Raji (cell line): ENCODE results near the gene CUX1.

Source experiments
- POLR2A ChIP-seq: IDR thresholded peaks from 2 replicates; pipeline ENCODE4 v1.6.1; 2011; ENCODE audit warnings: low read depth, low read length, control low read depth; ENCODE audit not compliant: insufficient read depth

The CUX1 gene

DNA sequence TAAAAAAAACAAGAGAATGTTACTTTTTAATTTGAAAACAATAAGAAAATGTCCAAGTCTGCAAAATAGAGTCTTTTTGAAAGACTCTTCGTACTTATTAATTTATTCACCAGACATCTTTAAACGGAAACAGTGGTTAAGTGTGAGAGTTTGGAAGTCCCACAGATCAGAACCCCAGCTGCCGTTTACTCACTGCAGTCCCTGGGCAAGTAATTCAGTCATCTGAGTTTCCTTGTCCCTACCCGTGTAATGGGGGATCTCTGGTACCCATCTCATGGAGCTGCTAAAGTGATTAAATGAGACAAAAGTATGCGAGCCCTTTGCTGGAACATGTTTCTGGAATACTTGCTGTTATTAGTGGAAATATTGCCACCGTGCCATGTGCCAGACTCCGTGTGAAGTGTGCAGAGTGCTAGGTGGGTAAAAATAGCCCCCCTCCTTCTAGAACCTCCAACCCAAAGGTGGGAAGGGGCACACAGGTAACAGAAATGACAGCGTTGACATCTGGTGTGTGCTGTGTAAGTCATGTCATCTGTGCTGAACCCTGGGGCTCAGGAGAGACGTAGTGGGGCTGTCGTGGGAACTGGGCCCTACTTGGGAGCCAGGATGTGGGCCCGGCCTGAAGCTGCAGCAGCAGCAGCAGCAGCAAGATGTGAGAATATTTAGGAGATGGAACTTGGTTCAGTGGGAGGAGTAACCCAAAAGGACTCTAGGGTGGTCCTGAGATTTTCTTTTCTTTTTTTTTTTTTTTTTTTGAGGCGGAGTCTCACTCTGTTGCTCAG, 140.5 kb downstream of the CUX1 start:
- no peak for TF ChIP-seq POLR2A

DNA sequence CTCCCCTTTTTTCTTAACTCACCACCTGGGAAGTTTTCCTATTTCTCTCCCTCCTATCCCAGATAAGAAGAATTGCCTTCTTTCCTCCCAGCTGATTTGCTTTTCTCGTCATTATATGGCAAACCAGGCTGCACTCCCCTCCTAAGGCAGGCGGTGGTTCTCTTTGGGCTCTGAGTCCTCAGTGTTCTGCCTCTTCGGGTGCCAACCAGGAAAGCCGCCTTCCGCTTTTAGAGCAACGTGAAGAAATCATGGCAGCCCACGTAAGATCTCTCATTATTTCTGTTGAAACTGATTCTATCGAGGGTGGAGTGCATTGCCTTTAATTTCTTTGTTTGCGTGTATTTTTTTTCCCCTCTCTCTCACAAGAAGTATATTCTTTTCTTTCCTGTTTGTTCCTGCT, 141.9 kb downstream of the CUX1 start:
- TF ChIP-seq POLR2A: no peak

DNA sequence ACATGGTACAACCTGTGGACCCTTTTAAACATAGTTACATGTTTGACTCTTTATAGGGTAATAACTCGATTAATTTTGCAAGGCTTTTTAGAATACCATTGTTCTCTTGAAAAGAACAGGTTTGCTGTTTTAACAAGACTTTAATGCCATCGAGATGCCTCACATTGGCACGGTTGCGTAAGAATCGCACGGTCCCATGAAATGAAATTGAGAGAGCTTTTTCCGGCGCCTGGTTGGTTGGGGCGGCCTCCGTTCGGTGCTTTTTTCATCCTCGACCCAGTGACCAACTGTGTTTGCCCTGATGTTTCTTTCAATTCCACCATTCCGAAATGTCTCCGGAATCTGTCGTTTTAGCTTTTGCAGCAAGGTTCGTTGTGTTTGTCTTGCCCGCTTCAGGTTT, 142.4 kb downstream of the CUX1 start:
- no peak for TF ChIP-seq POLR2A

DNA sequence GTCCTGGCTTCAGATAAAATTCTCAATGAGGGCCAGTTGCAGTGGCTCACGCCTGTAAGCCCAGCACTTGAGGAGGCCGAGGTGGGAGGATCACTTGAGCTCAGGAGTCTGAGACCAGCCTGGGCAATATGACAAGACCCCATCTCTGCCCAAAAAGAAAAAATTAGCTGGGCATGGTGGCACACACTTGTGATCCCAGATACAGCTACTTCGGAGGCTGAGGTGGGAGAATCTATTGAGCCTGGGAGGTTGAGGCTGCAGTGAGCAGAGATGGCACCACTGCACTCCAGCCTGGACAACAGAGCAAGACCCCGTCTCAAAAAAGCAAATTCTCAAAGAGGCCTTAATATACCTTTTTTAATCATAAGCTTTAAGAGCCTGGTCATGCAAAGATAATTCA, 142.9 kb downstream of the CUX1 start:
- no peak for TF ChIP-seq POLR2A

DNA sequence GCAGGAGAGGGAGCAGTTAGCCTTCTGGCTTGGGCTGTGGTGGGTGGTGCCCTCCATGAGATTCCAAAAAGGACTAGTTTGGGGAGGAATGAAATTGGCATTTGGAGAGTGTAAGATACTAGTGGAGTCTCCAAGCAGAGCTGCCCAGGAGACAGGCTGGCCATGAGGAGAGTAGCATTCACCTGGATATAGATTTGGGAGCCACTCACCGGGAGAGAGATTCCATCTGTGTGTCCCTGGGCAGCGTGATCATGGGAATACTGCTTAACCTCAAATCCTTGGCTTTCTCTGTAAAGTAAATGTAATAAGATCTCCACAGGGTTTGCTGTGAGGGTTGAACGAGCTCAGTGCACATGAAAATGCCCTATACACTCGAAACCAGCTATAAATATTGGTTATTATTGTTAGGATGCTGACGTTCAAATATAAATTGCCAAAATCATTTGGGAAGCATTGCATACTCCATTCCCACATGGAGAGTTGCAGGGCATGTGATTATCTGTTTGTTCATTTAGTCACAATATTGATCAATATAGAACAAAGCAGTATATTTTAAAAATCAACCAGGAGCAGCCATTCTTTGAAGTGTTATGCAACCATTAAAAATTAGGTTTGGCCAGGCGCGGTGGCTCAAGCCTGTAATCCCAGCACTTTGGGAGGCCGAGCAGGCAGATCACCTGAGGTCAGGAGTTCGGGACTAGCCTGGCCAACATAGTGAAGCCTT, 143.7 kb downstream of the CUX1 start:
- TF ChIP-seq POLR2A: no peak

DNA sequence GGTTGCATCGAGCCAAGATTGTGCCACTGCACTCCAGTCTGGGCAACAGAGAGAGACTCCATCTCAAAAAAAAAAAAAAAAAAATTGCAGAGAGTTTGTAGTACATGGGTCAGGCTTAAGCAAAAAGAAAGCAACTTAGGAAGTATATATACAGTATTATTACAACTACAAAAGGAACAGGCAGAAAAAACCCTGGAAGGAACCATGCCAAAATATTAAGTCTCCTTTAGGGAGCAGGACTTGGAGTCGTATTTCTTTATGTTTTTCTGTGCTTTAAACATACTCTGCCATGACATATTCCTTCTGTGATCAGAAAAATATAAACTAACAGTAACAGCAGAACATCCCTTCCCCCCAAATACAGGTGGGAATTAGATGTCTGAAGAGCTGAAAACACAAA, 144.4 kb downstream of the CUX1 start:
- TF ChIP-seq POLR2A: no peak

DNA sequence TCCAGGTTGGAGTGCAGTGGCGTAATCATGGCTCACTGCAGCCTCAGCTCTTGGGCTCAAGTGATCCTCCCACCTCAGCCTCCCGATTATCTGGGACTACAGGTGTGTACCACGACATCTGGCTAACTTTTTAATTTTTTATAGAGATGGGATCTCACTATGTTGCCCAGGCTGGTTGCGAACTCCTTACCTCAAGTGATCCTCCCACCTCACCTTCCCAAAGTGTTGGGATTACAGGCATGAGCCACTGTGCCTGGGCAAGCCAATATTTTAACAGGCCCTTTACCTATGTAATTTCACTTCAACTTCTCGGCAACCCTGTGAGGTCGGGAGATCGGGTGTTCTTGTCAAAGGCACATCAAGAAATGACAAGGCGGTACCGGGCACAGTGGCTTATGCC, 146.3 kb downstream of the CUX1 start:
- TF ChIP-seq POLR2A: no peak

DNA sequence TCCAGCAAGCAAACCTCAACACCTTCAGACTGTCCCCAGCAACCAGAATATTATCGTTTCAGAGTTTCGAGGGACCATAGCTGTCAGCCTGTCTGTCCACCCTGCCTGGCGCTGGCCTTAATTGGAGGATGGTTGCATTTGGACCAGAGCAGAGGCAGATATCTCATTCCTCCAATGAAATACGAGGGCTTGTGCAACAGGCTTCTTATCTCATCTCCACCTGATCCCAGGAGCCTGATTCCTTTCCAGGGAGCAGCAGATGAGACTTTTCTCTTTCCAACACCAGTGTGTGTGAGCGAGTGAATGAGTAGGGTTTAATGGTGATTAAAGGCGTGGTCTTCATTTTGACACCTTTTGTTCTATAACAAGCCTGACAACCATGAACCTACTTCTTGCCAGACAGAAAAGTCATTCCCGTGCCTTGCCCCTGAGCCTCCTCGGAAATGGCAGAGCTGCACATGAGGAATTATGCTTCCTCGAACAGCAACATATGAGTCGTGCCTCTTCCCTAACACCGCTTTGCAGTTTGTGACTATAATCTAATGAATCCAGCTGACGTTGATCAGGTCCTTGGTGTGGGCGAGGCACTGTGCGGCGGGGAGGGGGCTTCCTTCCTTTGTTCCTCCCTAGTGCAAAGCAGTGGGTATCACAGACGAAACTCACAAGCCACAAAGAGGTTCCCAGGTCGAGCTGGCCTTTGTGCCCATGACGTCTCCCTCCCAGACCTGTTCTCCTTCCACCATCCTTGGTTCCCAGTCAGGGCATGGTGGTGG, 147.4 kb downstream of the CUX1 start:
- TF ChIP-seq POLR2A: no peak

DNA sequence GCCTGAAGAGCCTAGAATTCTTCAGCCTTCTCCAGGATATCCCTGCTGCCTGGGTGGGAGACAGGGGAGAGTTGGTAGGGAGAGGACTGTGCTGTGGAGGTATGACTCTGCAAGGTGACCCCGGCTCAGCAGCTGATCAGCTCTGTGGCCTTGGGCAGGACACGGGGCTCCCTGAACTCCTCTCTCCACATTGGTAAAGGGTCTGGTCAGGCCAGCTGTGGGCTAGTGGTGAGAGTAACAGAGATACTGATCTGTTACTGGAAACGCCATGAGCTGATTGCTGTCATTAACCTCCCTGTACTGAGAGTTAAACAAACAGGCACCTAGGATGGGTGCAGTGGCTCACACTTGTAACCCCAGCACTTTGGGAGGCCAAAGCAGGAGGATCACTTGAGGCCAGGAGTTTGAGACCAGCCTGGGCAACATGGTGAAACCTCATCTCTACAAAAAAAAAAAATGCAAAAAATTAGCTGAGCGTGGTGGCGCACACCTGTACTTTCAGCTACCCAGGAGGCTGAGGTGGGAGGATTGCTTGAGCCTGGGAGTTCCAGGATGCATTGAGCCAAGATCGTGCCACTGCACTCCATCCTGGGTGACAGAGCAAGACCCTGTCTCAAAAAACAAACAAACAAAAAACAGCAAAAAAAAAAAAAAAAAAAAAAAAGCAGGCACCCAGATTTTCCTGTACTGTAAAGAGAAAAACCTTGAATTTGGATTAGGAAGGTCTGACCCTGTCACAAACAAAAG, 151.5 kb downstream of the CUX1 start:
- no peak for TF ChIP-seq POLR2A

DNA sequence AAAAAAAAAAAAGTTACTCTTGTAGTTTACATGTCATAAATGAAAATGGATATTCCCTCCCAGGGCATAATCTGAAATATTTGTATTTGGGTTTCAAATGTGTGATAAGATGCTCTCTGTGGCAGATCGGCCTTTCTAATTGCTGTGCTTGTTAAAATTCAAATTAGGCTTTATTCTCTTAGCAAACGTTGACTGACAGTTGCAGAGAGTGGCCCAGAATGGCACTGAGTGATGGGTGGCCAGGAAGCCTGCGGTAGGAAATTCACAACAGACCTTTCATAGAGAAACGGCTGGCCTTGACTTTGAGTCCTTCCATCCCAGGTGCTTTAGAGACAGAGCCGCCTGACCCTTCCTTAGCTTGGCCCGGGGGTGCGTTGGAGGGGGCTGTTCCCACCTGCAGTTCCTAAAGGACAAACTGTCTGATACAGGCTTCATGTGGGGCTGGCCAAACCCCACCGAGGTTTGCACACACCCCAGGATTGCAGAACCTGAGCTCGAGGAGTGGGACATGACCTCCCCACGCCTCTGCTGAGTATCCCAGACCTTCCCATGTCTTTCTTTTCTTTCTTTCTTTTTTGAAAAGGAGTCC, 152.7 kb downstream of the CUX1 start:
- no peak for TF ChIP-seq POLR2A

DNA sequence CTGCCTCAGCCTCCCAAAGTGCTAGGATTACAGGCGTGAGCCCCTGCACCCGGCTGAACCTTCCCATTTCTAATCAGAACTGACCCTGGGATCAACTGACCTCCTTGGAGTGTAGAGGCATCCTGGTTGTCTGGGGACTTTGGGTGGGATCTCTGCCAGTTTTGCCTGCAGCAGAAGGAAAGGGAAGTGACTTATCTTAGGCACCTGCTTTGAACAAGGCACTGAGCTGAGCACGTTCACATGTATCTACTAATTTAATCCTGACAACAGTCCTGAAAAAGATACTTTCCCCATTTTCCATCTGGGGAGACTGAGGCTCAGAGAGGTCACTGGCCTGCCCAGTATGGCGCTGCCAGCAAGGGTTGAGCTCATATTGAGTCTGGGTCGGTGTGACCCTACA, 153.4 kb downstream of the CUX1 start:
- no peak for TF ChIP-seq POLR2A

DNA sequence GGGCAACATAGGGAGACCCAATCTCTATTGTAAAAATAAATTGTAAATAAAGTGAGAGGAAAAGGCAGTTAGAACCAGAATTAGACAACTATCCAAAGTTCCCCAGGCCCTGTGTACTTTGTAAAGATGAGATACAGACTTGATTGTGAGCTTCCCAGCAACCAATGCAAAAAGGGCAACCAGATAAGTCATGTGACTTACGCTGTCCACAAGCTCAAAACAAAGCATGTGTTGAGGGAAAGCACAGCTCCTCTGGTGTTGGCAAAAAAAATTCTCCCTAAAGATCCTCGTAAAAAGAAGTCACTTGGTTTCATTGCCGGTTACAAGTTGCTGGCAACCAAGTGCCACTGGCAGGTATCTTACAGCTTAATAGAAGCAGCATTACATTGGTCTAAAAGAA, 154.0 kb downstream of the CUX1 start:
- no peak for TF ChIP-seq POLR2A

DNA sequence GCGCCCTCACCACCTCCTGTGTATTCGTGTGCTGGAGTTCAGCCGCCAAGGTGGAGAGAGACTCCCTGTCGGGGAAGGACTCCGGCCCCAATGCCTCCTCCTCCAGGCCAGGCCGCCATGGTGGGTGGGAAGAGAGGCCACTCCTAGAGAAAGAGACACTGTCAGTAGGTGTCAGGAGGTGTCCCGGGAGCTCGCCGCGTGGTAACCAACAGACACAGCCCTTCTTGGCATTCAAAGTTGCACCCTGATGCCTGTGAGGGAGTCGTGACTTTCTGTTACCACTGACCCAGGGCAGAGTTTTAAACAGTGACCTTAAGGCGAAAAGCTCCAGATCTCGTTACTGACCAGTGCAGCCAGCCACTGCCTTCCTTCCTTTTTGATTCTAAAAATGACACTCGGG, 155.2 kb downstream of the CUX1 start:
- no peak for TF ChIP-seq POLR2A

DNA sequence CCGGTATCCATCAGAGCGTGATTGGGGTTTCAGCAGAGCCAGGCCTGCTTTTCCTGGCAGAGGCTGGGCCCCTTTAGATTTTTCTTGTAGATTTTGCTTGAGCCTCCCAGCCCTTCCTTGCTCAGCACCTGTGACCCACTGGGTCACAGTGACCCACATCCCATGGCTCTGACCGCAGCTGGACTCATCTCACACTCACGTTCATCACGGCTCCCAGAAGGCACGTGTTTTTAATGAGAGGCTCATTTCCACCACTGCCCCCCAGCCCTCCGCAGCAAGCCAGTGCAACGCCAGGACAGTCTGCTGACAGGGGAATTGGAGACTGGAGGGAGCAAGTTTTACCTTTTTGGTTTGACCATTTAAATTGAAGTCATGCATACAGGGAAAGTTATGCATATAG, 155.7 kb downstream of the CUX1 start:
- TF ChIP-seq POLR2A: no peak

DNA sequence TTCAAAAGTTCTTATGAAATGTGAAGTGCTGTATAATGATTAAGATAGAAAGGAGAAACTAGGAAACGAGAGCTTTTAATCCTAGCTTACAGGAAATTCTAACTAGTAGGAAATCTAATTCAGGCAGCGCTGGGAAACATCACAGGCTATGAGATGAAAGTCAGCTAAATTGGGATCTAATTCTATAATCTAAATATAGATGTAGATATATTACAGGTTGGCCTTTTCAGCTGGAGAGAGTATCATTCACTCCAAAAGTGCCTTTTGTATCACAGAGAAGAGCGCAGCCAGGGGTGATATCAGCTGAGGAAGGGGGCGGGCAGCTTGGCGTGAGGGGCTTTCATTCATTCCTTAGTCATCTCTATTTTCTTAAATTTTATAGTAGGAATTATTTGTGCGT, 157.0 kb downstream of the CUX1 start:
- TF ChIP-seq POLR2A: no peak

DNA sequence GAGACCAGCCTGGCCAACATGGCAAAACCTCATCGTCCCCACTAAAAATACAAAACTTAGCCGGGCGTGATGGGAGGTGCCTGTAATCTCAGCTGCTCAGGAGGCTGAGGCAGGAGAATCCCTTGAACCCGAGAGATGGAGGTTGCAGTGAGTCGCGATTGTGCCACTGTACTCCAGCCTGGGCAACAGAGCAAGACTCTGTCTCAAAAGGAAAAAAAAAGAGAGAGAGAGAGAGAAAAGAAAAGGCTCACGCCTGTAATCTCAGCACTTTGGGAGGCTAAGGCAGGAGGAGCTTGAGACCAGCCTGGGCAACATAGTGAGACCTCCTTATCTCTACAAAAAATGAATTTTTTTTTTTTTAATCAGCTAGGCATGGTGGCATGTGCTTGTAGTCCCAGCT, 157.6 kb downstream of the CUX1 start:
- no peak for TF ChIP-seq POLR2A

DNA sequence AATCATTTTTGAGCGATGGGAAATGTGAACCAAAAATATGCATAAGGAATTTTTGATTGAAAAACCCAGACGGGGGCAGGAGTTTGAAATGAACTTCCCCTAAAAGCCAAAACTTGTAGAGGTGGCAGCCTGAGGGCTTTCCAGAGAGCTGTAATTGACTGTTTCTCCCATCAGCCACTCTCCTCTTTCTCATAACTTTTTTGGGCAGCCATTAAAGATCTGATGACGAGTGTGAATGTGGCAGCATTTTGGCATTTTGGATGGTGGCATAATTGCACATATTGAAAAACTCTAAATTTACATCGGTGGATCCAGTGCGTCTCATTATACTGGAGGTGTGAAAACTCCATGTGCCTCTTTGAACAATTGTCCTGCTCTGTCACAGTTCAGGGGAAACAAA, 159.0 kb downstream of the CUX1 start:
- TF ChIP-seq POLR2A: no peak
